ENCODE data around the gene HNRNPF. TPM values are rescaled to one million over a fixed set of nuclear protein-coding genes. Genes with fewer than 3 reads are reported as not detected.

The HNRNPF gene
- total and polyA plus RNA-seq, 2 donors (not counting 3 experiments of a cell fraction or from before 2014, with no cell fraction given) = 144 to 230 TPM

GRCh38 chr10:43384252-43385221 is 24.4 kb downstream of the HNRNPF start:
- BruUV-seq (replicated peaks) = no TSS peak
- TF ChIP-seq MYC (IDR thresholded peaks at IDR 0.05; ENCODE audit: low read depth, low read length) = no peak
- TF ChIP-seq CTCF (IDR thresholded peaks at IDR 0.05; ENCODE audit: extremely low read depth in 1 of 2, insufficient read depth in 1 of 2, low read depth in 1 of 2, low read length in 2 of 2) = no peak
- TF ChIP-seq POLR2A (IDR thresholded peaks at IDR 0.05; ENCODE audit: low read depth, low read length) = peak; percentile 58
- TF ChIP-seq POLR2AphosphoS5 (IDR thresholded peaks at IDR 0.05; ENCODE audit: insufficient read depth, low read depth, low read length) = peak; percentile 62
- no peak for TF ChIP-seq EZH2 (IDR thresholded peaks at IDR 0.05; ENCODE audit: borderline replicate concordance, low read depth, low read length, severe bottlenecking)

More at GRCh38 chr10:43384252-43385221, 24.4 kb downstream of the HNRNPF start:
- Histone ChIP-seq H3K27me3 (ENCODE audit: control insufficient read depth in 2 of 2, insufficient read depth in 2 of 2, low read length in 2 of 2) (no peaks in the 10 kb centered on the region), H3K9me1 (replicated peaks; ENCODE audit: control insufficient read depth, extremely low read depth, insufficient read depth, low read length) (no peaks in the 10 kb centered on the region), H3K36me3 (ENCODE audit: control insufficient read depth in 2 of 2, extremely low read depth in 1 of 2, insufficient read depth in 2 of 2, low read length in 2 of 2) (peaks cover 24 to 25% of the 10 kb centered on the region in 2 experiments), H3K4me1 (ENCODE audit: control insufficient read depth, extremely low read depth, insufficient read depth, low read length) (no peaks in the 10 kb centered on the region), H3K9ac (replicated peaks; ENCODE audit: extremely low read depth, insufficient read depth, low read length) (no peak overlapping the region), H3K79me2 (ENCODE audit: control insufficient read depth, insufficient read depth, low read length) (peaks cover 17% of the 10 kb centered on the region), H3K9me3 (replicated peaks; ENCODE audit: control insufficient read depth, insufficient read depth, low read length) (no peaks in the 10 kb centered on the region), H4K20me1 (replicated peaks; ENCODE audit: control insufficient read depth, extremely low read depth, insufficient read depth, low read length) (peaks cover 4% of the 10 kb centered on the region), H3K27ac (ENCODE audit: insufficient read depth, low read depth, low read length) (no peak overlapping the region), H3K4me2 (ENCODE audit: insufficient read depth, low read length) (no peak overlapping the region), H3K4me3 (replicated peaks in 1 of 3; ENCODE audit: insufficient read depth in 1 of 3, low read depth in 1 of 3, low read length in 3 of 3) (no peak overlapping the region), H2AFZ (ENCODE audit: low read depth, low read length) (no peak overlapping the region)
- DNase-seq (ENCODE audit: low read depth, low spot score) = no peak
- ChIA-PET CTCF (no interaction called here), POLR2A (no interaction called here)
- dilution Hi-C loops (cut with MboI; ENCODE audit: extremely low pct_ligation_motif_present, low sequenced_read_pairs) = no loop called here
- no peak for FAIRE-seq
- intact Hi-C loops (cut with micrococcal nuclease) = no loop called here
